Testis (tissue), 2 donors: ENCODE measurements around the gene GMDS.

Experiments used
- CTCF ChIP-seq, 3 experiments: fragments of 450-650 bp in 2 of 3; fragments of 200-600 bp in 1 of 3; sonication (generic) in 1 of 3; IDR thresholded peaks; one replicate each; pipeline ENCODE4 v1.5.1; 2016 to 2019; ENCODE audit warnings: antibody characterized with exemption in 3 of 3, mild to moderate bottlenecking in 2 of 3, moderate library complexity in 1 of 3
- POLR2A ChIP-seq: fragments of 450-650 bp; IDR thresholded peaks from one replicate; pipeline ENCODE4 v1.6.1; 2017; ENCODE audit warnings: antibody characterized with exemption, mild to moderate bottlenecking, moderate library complexity

GRCh38 chr6:1834646-1835516, 410.5 kb downstream of the GMDS start:
- TF ChIP-seq CTCF (IDR thresholded peaks at IDR 0.05) (no peak), POLR2A (no peak)
